MCF 10A (cell line): ENCODE results near the gene ADD3. TPM values are rescaled to one million over a fixed set of nuclear protein-coding genes. Genes with fewer than 3 reads are reported as not detected.
A peak's percentile ranks its signal among the peaks of the same experiment; 100 is the strongest.

Source experiments
- BruUV-seq: library from RNA; stranded (reverse); fragments of 400-500 nt; replicated peaks from 2 replicates; lab custom pipeline; 2021; lab: Mats Ljungman, UMichigan
- CTCF ChIA-PET: fragments of 300-600 bp; sonication (Branson Sonifier 250); formaldehyde crosslinking; extraction: SDS; loops from one replicate; lab custom pipeline; 2021; ENCODE audit warnings: antibody characterized with exemption, inconsistent platforms; lab: Yijun Ruan, JAX
- POLR2A ChIA-PET: fragments of 300-600, 350-650 bp; sonication (Branson Sonifier 250); formaldehyde crosslinking; extraction: SDS; loops from one replicate; lab custom pipeline; 2020; ENCODE audit warnings: antibody characterized with exemption, inconsistent platforms; lab: Yijun Ruan, JAX
- DNase-seq: peaks from one replicate; pipeline ENCODE4 v3.0.0-alpha.2; 2018; ENCODE audit not compliant: unreplicated experiment
- H3K27ac Mint-ChIP-seq: one replicate; pipeline ENCODE4 v1.8.0; 2022; ENCODE audit warnings: mild to moderate bottlenecking, low read depth, mixed read lengths; ENCODE audit not compliant: unreplicated experiment
- H3K27me3 Mint-ChIP-seq: one replicate; pipeline ENCODE4 v1.8.0; 2022; ENCODE audit warnings: mixed read lengths; ENCODE audit not compliant: insufficient read depth, unreplicated experiment
- H3K36me3 Mint-ChIP-seq: one replicate; pipeline ENCODE4 v1.8.0; 2022; ENCODE audit warnings: mild to moderate bottlenecking, moderate library complexity, mixed read lengths; ENCODE audit not compliant: insufficient read depth, unreplicated experiment
- H3K4me1 Mint-ChIP-seq: one replicate; pipeline ENCODE4 v1.8.0; 2022; ENCODE audit warnings: mixed read lengths; ENCODE audit not compliant: insufficient read depth, unreplicated experiment
- H3K4me3 Mint-ChIP-seq: one replicate; pipeline ENCODE4 v1.8.0; 2022; ENCODE audit warnings: mild to moderate bottlenecking, moderate library complexity, mixed read lengths; ENCODE audit not compliant: unreplicated experiment
- H3K9me3 Mint-ChIP-seq: one replicate; pipeline ENCODE4 v1.8.0; 2022; ENCODE audit warnings: mixed read lengths; ENCODE audit not compliant: unreplicated experiment
- intact Hi-C: fragments of 100-400 bp; cut with micrococcal nuclease; formaldehyde crosslinking; loops from 2 replicates; pipeline ENCODE4 v1.14.1; 2022
- total RNA-seq: library from RNA; stranded (reverse); gene quantifications from 2 replicates; pipeline ENCODE4 v1.2.3, GENCODE V29; 2022
- TF ChIP-seq, protein P1 (sequence below): fragments of 200-600 bp; IDR thresholded peaks from one replicate; pipeline ENCODE4 v1.8.0; 2022; ENCODE audit warnings: antibody characterized with exemption, mild to moderate bottlenecking; ENCODE audit not compliant: unreplicated experiment

ADD3 gene
- total RNA-seq, 1 experiment from 2014 or later: 14.5 TPM

DNA sequence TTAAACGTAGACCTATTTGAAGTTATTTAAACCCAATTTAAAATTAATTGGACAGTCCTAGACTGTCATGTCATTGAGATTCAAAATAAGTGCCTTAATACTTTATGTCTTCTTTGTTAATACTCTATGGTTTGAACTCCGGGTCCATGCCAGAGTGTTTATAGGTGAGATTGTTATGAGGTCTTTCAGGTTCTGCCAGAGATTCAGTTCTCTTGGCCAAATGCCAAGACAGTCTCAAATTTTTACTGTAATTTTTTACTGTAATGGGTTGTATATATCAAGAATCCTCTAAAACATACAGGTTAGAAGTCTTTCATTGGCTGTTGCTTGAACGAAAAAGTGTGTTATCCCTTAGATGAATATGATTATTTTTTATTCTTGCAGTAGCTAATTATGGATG, 3.9 kb downstream of the ADD3 start:
- ChIA-PET POLR2A (interaction anchor here (0.7 to 1.4 kb wide), 2 partner anchors 13 to 136 kb away, joined by 3 read pairs; no protein-coding TSS in a partner anchor), CTCF (interaction anchor here (3.7 kb wide), 1 partner anchor 128 kb away, joined by 28 read pairs; no protein-coding TSS in a partner anchor)
- Mint-ChIP-seq H3K27ac (no peak overlapping the region), H3K36me3 (no peaks in the 10 kb centered on the region), H3K4me3 (no peak overlapping the region), H3K4me1 (peaks cover 22% of the 10 kb centered on the region), H3K27me3 (no peaks in the 10 kb centered on the region), H3K9me3 (no peaks in the 10 kb centered on the region)
- DNase-seq: no peak
- intact Hi-C loops: no loop called here
- BruUV-seq: no TSS peak
- TF ChIP-seq, protein P1, sequence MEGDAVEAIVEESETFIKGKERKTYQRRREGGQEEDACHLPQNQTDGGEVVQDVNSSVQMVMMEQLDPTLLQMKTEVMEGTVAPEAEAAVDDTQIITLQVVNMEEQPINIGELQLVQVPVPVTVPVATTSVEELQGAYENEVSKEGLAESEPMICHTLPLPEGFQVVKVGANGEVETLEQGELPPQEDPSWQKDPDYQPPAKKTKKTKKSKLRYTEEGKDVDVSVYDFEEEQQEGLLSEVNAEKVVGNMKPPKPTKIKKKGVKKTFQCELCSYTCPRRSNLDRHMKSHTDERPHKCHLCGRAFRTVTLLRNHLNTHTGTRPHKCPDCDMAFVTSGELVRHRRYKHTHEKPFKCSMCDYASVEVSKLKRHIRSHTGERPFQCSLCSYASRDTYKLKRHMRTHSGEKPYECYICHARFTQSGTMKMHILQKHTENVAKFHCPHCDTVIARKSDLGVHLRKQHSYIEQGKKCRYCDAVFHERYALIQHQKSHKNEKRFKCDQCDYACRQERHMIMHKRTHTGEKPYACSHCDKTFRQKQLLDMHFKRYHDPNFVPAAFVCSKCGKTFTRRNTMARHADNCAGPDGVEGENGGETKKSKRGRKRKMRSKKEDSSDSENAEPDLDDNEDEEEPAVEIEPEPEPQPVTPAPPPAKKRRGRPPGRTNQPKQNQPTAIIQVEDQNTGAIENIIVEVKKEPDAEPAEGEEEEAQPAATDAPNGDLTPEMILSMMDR: no peak

DNA sequence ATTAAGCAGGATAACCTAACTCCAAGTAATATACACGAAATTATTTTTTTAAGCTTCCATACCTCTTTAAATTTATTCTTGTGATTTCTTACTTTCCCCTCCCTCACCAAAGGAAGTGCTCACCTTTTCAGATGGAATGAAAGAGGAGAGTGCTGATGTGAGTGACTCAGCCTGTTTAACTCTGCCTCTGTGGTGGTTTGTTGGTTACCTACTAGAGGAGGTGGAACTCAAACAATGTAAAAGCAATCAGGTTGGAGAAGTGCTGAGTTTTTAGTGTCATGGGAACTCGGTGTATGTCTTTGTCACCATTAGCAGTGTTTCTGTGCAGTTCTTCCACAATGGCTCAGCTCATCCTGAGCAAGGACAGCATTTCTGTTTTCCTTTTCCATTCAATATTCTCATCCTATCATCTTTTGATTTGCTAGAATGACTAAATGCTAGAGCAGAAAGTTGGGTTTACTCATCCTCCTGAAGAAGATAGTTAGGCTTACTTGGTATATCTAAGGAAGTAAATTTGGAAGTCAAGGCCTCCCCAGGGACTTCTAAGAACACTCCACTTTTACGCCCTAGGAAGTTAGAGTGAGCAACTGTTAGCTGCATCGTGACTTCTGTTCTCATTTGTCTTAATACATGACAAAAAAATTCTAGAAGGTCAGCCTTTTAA, 6.0 kb downstream of the ADD3 start:
- H3K27ac Mint-ChIP-seq: no peak overlapping the region
- ChIA-PET POLR2A (interaction anchor here (1.1 to 1.6 kb wide), 4 partner anchors 8 to 130 kb away, joined by 3 to 5 read pairs (median 4); no protein-coding TSS in a partner anchor), CTCF (interaction anchor here (0.8 to 7.0 kb wide), 6 partner anchors 15 to 131 kb away, joined by 3 to 118 read pairs (median 4); no protein-coding TSS in a partner anchor)
- H3K4me1 Mint-ChIP-seq: peaks cover 21% of the 10 kb centered on the region
- no peaks in the 10 kb centered on the region for H3K9me3 Mint-ChIP-seq
- H3K36me3 Mint-ChIP-seq: no peaks in the 10 kb centered on the region
- H3K4me3 Mint-ChIP-seq: no peak overlapping the region
- TF ChIP-seq, protein P1: no peak
- intact Hi-C loops: no loop called here
- peak; percentile 24 for DNase-seq
- no TSS peak for BruUV-seq
- no peaks in the 10 kb centered on the region for H3K27me3 Mint-ChIP-seq

DNA sequence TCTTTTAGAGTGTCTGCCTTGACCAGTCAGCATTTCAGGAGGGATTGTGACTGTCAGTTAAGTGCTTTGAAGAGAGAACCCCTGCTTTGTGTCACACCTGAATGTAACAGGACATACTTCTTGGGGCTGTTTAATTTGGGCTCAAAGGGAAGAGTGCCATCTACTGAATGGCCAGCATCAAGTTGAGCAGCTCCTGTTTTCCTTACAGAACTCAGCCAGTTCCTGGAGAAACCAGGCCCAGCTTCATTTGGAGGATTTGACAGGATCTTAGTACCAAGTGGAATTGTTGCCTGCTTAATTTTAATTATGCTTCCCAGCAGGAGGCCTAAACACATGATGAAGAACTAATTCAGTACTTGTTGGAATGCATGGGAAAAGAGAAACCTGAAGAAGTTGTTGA, 8.3 kb downstream of the ADD3 start:
- peak; percentile 28 for DNase-seq
- Mint-ChIP-seq H3K4me1 (peaks cover 12% of the 10 kb centered on the region), H3K4me3 (no peak overlapping the region), H3K27ac (no peak overlapping the region), H3K36me3 (no peaks in the 10 kb centered on the region), H3K9me3 (no peaks in the 10 kb centered on the region), H3K27me3 (no peaks in the 10 kb centered on the region)
- CTCF ChIA-PET: interaction anchor here (0.5 to 7.0 kb wide), 24 partner anchors 12 to 936 kb away, joined by 3 to 118 read pairs (median 4); no protein-coding TSS in a partner anchor
- TF ChIP-seq, protein P1: peak; percentile 41
- BruUV-seq: no TSS peak
- intact Hi-C loops: loop anchor here (1.0 kb wide), 1 partner anchor 132 kb away; no protein-coding TSS in a partner anchor
- POLR2A ChIA-PET: interaction anchor here (0.5 to 2.0 kb wide), 7 partner anchors 9 to 132 kb away, joined by 3 to 9 read pairs (median 3); partner anchors contain the start of gene ADD3

DNA sequence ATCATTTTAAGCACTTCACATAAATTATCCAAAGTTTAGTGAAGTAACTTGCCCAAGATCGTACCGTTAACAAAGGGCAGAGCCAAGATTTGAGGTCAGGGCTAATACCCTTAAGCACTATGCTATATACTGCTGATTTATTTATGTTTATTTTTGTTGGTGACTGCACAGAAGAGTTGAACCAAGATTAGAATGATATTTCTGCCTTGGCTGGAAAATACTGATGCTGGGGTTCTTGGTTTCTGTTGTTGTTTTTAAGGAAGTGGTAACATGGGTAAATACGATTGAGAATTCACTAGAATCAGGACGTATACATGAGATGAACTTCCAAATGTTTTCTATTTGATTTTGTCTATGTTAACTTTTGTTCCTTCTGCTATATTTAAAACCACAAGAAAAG, 9.3 kb downstream of the ADD3 start:
- ChIA-PET CTCF (interaction anchor here (7.0 kb wide), 1 partner anchor 135 kb away, joined by 118 read pairs; no protein-coding TSS in a partner anchor), POLR2A (interaction anchor here (1.0 to 1.9 kb wide), 2 partner anchors 126 to 133 kb away, joined by 3 to 9 read pairs; no protein-coding TSS in a partner anchor)
- BruUV-seq: no TSS peak
- H3K4me1 Mint-ChIP-seq: peaks cover 12% of the 10 kb centered on the region
- no peaks in the 10 kb centered on the region for H3K9me3 Mint-ChIP-seq
- TF ChIP-seq, protein P1: no peak
- no peak for DNase-seq
- intact Hi-C loops: no loop called here
- H3K27me3 Mint-ChIP-seq: no peaks in the 10 kb centered on the region
- H3K27ac Mint-ChIP-seq: no peak overlapping the region
- no peaks in the 10 kb centered on the region for H3K36me3 Mint-ChIP-seq
- no peak overlapping the region for H3K4me3 Mint-ChIP-seq
